ENCODE measurements around the gene FBN3. TPM values are rescaled to one million over a fixed set of nuclear protein-coding genes. Genes with fewer than 3 reads are reported as not detected.
"Not testable (repeated sequence)": the region's sequence is repeated elsewhere in the genome, so short reads cannot be mapped to it uniquely, and the experiment has no call there.

Gene FBN3
- total and polyA plus RNA-seq, 5 donors = not detected

DNA sequence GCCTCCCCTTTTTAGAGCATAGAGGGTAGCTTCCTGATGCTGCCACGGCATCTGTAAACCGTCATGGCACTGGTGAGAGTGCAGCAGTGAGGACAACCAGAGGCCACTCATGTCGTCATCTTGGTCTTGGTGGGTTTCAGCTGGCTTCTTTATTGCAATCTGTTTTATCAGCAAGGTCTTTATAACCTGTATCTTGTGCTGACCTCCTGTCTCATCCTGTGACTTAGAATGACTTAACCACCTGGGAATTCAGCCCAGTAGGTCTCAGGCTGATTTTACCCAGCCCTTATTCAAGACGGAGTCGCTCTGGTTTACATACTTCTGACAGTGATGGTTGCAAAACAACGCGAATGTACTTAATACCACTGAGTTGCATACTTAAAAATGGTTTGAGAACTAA, 14.4 kb upstream of the FBN3 start:
- Histone ChIP-seq H3K4me3 (ENCODE audit: low read length) (no peak overlapping the region), H3K4me1 (ENCODE audit: control insufficient read depth, insufficient read depth, low read length) (no peaks in the 10 kb centered on the region), H3K9me3 (ENCODE audit: control insufficient read depth, low read length) (no peaks in the 10 kb centered on the region), H3K27ac (ENCODE audit: low read length) (no peak overlapping the region), H3K27me3 (ENCODE audit: control insufficient read depth, insufficient read depth) (no peaks in the 10 kb centered on the region)
- WGBS = 46% methylated on average over 7 of the region's 7 CpGs
- ATAC-seq (no peak), DNase-seq (no peak)
- intact Hi-C loops (cut with DNase I) = no loop called here

DNA sequence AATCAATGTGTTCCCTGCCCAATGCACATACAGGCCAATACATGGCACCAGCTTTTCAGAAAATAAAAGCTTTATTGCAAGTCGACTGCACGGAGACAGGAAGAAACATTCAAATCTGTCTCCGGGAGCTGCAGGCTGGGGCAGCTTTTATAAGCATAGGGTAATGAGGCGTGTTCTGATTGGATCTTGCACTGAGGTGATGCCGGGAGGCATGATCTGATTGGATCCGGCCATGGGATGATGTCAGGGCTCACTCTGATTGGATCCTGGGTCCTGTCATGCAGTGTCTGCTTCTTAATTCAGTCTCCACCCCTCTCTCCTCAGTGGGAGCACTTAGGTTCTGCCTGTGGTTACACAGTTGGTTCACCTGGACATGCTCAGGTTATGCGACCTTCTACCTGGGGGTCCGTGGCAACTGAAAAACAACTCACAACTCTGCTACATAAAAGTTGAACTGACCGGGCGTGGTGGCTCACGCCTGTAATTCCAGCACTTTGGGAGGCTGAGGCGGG, 11.8 kb upstream of the FBN3 start:
- WGBS = 67% methylated on average over 12 of the region's 12 CpGs
- no peak for ATAC-seq
- intact Hi-C loops (cut with DNase I) = no loop called here

DNA sequence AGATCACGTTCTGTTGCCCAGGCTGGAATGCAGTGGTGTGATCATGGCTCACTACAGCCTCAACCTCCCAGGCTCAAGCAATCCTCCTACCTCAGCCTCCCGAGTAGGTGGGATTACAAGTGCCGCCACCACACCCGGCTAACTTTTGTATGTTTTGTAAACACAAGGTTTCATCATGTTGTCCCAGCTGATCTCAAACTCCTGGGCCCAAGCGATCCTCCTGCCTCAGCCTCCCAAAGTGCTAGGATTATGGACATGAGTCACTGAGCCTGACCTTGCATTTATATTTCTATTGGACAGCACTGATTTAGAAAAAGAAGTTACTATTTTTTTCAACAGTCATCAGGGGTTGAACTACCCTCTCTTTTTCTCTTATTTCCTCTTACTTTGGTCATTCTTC, 9.9 kb upstream of the FBN3 start:
- not testable (repeated sequence) for H3K27me3 ChIP-seq (ENCODE audit: control insufficient read depth, insufficient read depth); DNase-seq; H3K27ac ChIP-seq (ENCODE audit: low read length); H3K9me3 ChIP-seq (ENCODE audit: control insufficient read depth, low read length); H3K4me3 ChIP-seq (ENCODE audit: low read length); ATAC-seq; H3K4me1 ChIP-seq (ENCODE audit: control insufficient read depth, insufficient read depth, low read length)
- intact Hi-C loops (cut with DNase I) = loop anchor here (2.0 to 10.0 kb wide), 5 partner anchors 91 to 195 kb away; no protein-coding TSS in a partner anchor
- WGBS = 81% methylated on average over 5 of the region's 5 CpGs

More for the DNA sequence above, 11.8 kb upstream of the FBN3 start:
- Histone ChIP-seq H3K27ac (ENCODE audit: low read length) (no peak overlapping the region), H3K9me3 (ENCODE audit: control insufficient read depth, low read length) (no peaks in the 10 kb centered on the region), H3K4me3 (ENCODE audit: low read length) (no peak overlapping the region), H3K4me1 (ENCODE audit: control insufficient read depth, insufficient read depth, low read length) (no peaks in the 10 kb centered on the region), H3K27me3 (ENCODE audit: control insufficient read depth, insufficient read depth) (no peaks in the 10 kb centered on the region)
- no peak for DNase-seq

DNA sequence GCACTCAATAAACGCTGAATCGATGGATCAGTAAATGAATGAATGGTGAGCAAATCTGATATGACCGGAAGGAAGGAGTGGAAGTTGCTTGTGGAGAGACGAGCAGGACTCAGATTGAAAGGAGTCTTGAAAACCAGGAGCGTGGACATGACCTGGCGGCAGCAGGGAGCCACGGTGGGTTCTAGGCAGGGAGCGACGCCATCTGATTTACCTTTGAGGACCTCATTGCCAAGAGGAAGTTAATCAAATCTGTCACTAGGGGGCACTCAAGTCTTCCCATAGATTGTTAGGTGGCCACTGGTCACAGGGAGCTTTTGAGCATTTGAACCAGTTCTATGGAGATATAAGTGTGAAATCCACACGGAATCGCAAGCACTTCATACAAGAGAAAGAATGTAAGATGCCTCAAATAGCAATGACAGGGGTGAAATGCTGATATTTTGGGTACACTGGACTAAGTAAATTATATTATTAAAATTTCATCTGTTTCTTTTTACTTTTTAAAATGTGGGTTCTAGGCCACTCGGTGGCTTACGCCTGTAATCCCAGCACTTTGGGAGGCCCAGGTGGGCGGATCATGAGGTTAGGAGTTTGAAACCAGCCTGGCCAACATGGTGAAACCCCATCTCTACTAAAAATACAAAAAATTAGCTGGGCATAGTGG, 9.2 kb upstream of the FBN3 start:
- intact Hi-C loops (cut with DNase I) = loop anchor here (2.0 to 10.0 kb wide), 5 partner anchors 92 to 194 kb away; no protein-coding TSS in a partner anchor
- 42% methylated on average over 14 of the region's 14 CpGs for WGBS
- Histone ChIP-seq H3K27me3 (ENCODE audit: control insufficient read depth, insufficient read depth) (no peaks in the 10 kb centered on the region), H3K27ac (ENCODE audit: low read length) (no peak overlapping the region), H3K9me3 (ENCODE audit: control insufficient read depth, low read length) (no peaks in the 10 kb centered on the region), H3K4me1 (ENCODE audit: control insufficient read depth, insufficient read depth, low read length) (peaks cover 5% of the 10 kb centered on the region), H3K4me3 (ENCODE audit: low read length) (no peak overlapping the region)
- DNase-seq (no peak), ATAC-seq (peak; percentile 64 to 69)

DNA sequence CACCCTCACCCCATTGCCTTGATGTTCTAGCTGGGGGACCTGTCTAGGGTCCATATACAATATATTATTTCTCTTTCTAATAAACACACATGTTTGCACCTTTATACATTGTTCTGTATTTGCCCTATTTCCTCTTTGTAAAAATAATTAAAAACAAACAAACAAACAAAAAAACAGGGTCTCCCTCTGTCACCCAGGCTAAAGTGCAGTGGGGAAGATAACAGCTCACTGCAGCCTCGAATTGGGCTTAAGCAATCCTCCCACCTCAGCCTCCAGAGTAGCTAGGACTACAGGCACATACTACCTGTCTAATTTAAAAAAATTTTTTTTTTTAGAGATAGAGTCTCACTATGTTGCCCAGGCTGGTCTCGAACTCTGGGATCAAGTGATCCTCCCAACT, 5.9 kb upstream of the FBN3 start:
- no peak overlapping the region for H3K27ac ChIP-seq (ENCODE audit: low read length)
- no peak for ATAC-seq
- whole genome bisulfite sequencing = 51% methylated on average over 2 of the region's 2 CpGs
- intact Hi-C loops (cut with DNase I) = loop anchor here in 2 of 4 donors (5.0 to 10.0 kb wide), 3 partner anchors 97 to 191 kb away; no protein-coding TSS in a partner anchor
- no peak for DNase-seq
- no peaks in the 10 kb centered on the region for H3K9me3 ChIP-seq (ENCODE audit: control insufficient read depth, low read length)
- no peak overlapping the region for H3K4me3 ChIP-seq (ENCODE audit: low read length)
- H3K4me1 ChIP-seq (ENCODE audit: control insufficient read depth, insufficient read depth, low read length) = peaks cover 5% of the 10 kb centered on the region
- H3K27me3 ChIP-seq (ENCODE audit: control insufficient read depth, insufficient read depth) = no peaks in the 10 kb centered on the region

DNA sequence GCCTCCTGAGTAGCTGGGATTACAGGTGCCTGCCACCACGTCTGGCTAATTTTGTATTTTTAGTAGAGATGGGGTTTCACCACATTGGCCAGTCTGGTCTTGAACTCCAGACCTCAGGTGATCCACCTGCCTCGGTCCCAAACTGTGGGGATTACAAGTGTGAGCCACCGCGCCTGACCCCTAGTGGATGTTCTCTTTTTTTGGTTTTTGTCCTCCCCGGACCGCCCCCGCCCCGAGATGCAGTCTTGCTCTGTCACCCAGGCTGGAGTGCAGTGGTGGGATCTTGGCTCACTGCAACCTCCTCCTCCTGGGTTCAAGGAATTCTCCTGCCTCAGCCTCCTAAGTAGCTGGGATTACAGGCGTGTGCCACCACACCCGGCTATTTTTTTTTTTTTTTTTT, 4.6 kb upstream of the FBN3 start:
- not testable (repeated sequence) for H3K4me1 ChIP-seq (ENCODE audit: control insufficient read depth, insufficient read depth, low read length)

DNA sequence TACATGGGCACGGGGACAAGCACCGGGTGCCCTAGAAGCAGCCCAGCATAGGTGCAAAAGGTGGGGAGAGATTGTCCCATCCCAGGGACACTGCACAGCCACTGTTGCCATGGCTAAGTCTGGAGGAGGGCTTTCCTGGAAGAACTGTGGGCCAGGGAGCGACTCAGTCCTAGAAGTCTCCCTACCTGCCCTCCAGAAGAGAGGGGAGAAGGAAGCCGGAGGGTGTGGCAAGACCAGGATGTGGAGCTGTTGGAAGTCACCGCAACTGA, 2.3 kb upstream of the FBN3 start:
- peaks cover 5% of the 10 kb centered on the region for H3K4me1 ChIP-seq (ENCODE audit: control insufficient read depth, insufficient read depth, low read length)
- no peaks in the 10 kb centered on the region for H3K27me3 ChIP-seq (ENCODE audit: control insufficient read depth, insufficient read depth)
- H3K9me3 ChIP-seq (ENCODE audit: control insufficient read depth, low read length) = no peaks in the 10 kb centered on the region
- WGBS = 55% methylated on average over 5 of the region's 5 CpGs
- no peak overlapping the region for H3K27ac ChIP-seq (ENCODE audit: low read length)
- ATAC-seq (no peak), DNase-seq (no peak)
- intact Hi-C loops (cut with DNase I) = loop anchor here in 1 of 4 donors (10.0 kb wide), 2 partner anchors 103 to 187 kb away; no protein-coding TSS in a partner anchor
- no peak overlapping the region for H3K4me3 ChIP-seq (ENCODE audit: low read length)

More for the DNA sequence above, 4.6 kb upstream of the FBN3 start:
- H3K9me3 ChIP-seq (ENCODE audit: control insufficient read depth, low read length); ATAC-seq; H3K27ac ChIP-seq (ENCODE audit: low read length); H3K4me3 ChIP-seq (ENCODE audit: low read length); DNase-seq; H3K27me3 ChIP-seq (ENCODE audit: control insufficient read depth, insufficient read depth): not testable (repeated sequence)
- 45% methylated on average over 10 of the region's 10 CpGs for WGBS
- intact Hi-C loops (cut with DNase I) = loop anchor here in 1 of 4 donors (10.0 kb wide), 2 partner anchors 101 to 189 kb away; no protein-coding TSS in a partner anchor

DNA sequence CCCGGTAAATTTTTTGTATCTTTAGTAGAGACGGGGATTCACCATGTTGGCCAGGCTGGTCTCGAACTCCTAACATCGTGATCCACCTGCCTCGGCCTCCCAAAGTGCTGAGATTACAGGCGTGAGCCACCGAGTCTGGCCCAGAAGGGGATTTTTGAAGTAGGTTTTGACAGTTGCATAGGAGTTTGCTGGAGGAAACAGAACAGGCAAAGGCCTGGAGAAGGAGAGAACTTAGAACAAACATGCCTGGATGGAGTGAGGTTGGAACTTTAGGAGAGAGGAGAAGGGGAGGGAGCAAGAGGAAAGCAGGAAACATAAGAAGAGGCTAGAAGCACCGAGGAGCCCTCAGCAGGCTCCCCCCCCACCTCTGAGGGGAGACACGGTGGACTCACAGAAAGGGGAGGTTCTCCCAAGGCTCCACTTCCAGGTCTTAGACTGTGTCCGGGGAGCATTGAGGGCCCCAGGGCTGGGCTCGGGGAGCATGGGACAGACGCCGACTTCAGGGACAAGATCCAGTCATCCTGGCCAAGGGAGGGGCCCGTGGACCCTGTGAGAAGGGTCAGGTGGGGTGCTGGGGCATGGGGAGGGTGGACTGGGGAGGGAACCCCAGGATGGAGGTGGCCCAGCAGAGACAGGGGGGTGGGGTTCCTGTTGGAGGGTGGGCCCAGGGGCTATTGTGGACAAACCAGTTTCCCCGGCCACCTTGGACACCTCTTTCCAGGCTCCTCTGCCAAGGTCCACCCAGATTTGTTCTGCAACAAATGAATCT, 1.8 kb upstream of the FBN3 start:
- no peaks in the 10 kb centered on the region for H3K9me3 ChIP-seq (ENCODE audit: control insufficient read depth, low read length)
- no peak overlapping the region for H3K27ac ChIP-seq (ENCODE audit: low read length)
- no peak for ATAC-seq
- 85% methylated on average over 15 of the region's 15 CpGs for WGBS
- peaks cover 5% of the 10 kb centered on the region for H3K4me1 ChIP-seq (ENCODE audit: control insufficient read depth, insufficient read depth, low read length)
- intact Hi-C loops (cut with DNase I) = loop anchor here in 1 of 4 donors (10.0 kb wide), 2 partner anchors 104 to 186 kb away; no protein-coding TSS in a partner anchor
- no peak overlapping the region for H3K4me3 ChIP-seq (ENCODE audit: low read length)
- no peaks in the 10 kb centered on the region for H3K27me3 ChIP-seq (ENCODE audit: control insufficient read depth, insufficient read depth)
- no peak for DNase-seq

DNA sequence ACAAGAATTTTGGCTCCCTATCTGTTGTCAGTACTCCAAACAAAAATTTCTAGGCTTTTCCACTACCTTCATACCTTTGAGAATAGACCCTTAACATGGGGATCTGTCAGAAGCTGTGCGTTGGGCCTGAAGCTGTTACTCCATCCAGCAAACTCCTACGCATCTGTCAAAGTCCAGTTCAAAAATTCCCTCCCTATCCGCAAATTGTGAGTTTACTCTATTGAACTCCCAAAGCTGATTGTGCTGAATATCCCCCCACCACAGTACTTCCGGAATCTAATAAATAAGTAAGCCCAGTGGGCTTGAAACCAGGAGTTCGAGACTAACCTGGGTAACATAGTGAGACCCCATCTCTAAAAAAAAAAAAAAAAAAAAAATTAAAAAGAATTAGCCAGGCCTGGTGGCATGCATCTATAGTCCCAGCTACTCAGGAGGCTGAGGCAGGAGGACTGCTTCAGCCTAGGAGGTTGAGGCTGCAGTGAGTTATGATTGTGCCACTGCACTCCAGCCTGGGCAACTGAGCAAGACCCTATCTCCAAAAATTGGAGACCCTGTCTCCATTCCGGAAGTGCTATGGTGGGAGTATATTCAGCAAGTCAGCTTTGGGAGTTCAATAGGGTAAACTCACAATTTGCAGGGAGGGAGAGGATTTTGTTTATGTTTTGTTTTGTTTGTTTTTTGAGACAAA, 930 bp upstream of the FBN3 start:
- no peak for ATAC-seq
- 94% methylated on average over 6 of the region's 6 CpGs for WGBS
- Histone ChIP-seq H3K27ac (ENCODE audit: low read length) (no peak overlapping the region), H3K27me3 (ENCODE audit: control insufficient read depth, insufficient read depth) (no peaks in the 10 kb centered on the region), H3K9me3 (ENCODE audit: control insufficient read depth, low read length) (no peaks in the 10 kb centered on the region), H3K4me3 (ENCODE audit: low read length) (no peak overlapping the region), H3K4me1 (ENCODE audit: control insufficient read depth, insufficient read depth, low read length) (peaks cover 5% of the 10 kb centered on the region)
- no peak for DNase-seq
- intact Hi-C loops (cut with DNase I) = loop anchor here in 1 of 4 donors (10.0 kb wide), 2 partner anchors 104 to 186 kb away; no protein-coding TSS in a partner anchor

DNA sequence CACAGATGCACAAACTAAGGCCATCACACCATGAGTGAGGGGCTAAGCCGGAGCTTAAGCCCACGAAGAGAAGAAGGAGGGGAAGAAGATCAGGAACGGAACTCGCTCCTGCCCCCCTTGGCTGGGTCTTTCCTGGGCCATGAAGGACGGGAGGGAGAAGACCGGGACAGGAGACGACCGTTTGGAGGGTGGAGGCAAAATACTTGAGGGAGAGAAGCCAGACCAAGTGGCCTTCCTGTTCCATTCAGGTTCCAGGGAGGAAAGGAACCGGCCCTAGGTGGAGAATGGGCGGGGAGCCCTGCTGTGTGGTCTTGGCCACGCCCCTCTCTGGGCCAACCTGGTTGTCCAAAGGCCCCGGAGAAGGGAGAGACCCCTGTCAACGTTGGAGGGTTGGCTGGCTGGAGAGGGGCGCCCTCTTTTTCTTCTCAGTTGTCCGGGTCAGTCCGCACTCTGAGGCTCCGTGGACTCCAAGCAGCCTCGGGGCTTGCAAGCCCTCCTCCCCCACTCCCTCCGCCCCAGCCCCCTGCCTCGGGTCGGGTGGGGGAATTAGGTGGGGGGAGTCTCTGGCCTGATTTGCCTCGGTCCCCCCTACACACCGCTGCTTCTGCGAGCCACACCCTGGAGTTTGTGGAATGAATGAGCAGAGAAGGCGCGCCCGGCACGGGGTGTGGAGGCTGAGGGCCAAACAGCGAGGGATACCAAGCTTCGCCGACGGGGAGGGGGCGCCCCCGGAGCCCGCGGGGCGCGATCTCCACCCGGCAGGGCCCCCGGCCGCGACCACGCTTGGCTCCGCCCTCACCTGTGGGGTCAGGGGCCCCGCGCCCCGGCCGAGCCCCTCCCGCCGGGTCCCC, 757 bp downstream of the FBN3 start:
- Histone ChIP-seq H3K9me3 (ENCODE audit: control insufficient read depth, low read length) (no peaks in the 10 kb centered on the region), H3K27me3 (ENCODE audit: control insufficient read depth, insufficient read depth) (no peaks in the 10 kb centered on the region), H3K27ac (ENCODE audit: low read length) (no peak overlapping the region), H3K4me1 (ENCODE audit: control insufficient read depth, insufficient read depth, low read length) (no peaks in the 10 kb centered on the region), H3K4me3 (ENCODE audit: low read length) (peak overlapping the region; percentile 43)
- 4% methylated on average over 50 of the region's 50 CpGs for WGBS
- DNase-seq (no peak), ATAC-seq (no peak)
- intact Hi-C loops (cut with DNase I) = no loop called here
